ENCODE measurements around the gene MAST4. TPM values are rescaled to one million over a fixed set of nuclear protein-coding genes. Genes with fewer than 3 reads are reported as not detected.
"Not testable (repeated sequence)": the region's sequence is repeated elsewhere in the genome, so short reads cannot be mapped to it uniquely, and the experiment has no call there.

The MAST4 gene
- total and polyA plus RNA-seq, 2 of the 13 experiments (the other 11 are each of a cell fraction or from before 2014, with no cell fraction given), result 3.4 to 3.7 TPM

GRCh38 chr5:66747607-66748006, 151.4 kb downstream of the MAST4 start:
- ATAC-seq (no peak), DNase-seq (ENCODE audit: low spot score) (no peak), FAIRE-seq (no peak)
- H3K4me3 ChIP-seq (replicated peaks in 1 of 3; ENCODE audit: insufficient read depth in 1 of 3, low read depth in 2 of 3, low read length in 3 of 3), result no peak overlapping the region
- H3K4me1 ChIP-seq (ENCODE audit: insufficient read depth, low read length), result no peaks in the 10 kb centered on the region
- CTCF ChIA-PET (ENCODE audit: low intra/inter-chr PET ratio, low total read pairs), result no interaction called here
- TF ChIP-seq CCDC6 (CRISPR knock-in tag; IDR thresholded peaks at IDR 0.05), result no peak
- no peak for TF ChIP-seq ZNF230 (CRISPR knock-in tag; IDR thresholded peaks at IDR 0.05)
- TF ChIP-seq GLI4 (CRISPR knock-in tag; IDR thresholded peaks at IDR 0.05; ENCODE audit: borderline replicate concordance), result no peak
- TF ChIP-seq KMT2A (CRISPR knock-in tag; IDR thresholded peaks at IDR 0.05), result no peak
- no peak for TF ChIP-seq REL (CRISPR knock-in tag; conservative IDR thresholded peaks at IDR 0.05)
- no peak for TF ChIP-seq ZNF879 (CRISPR knock-in tag; IDR thresholded peaks at IDR 0.05)
- no peak for TF ChIP-seq ZC3H4 (CRISPR knock-in tag; IDR thresholded peaks at IDR 0.05; ENCODE audit: borderline replicate concordance)
- TF ChIP-seq GZF1 (CRISPR knock-in tag; IDR thresholded peaks at IDR 0.05), result no peak
- TF ChIP-seq ZNF205 (CRISPR knock-in tag; IDR thresholded peaks at IDR 0.05), result no peak
- TF ChIP-seq MED8 (CRISPR knock-in tag; IDR thresholded peaks at IDR 0.05; ENCODE audit: insufficient replicate concordance), result no peak
- TF ChIP-seq ZFP62 (CRISPR knock-in tag; IDR thresholded peaks at IDR 0.05), result no peak
- TF ChIP-seq MED1 (CRISPR knock-in tag; IDR thresholded peaks at IDR 0.05), result no peak
- no peak for TF ChIP-seq NFIB (CRISPR knock-in tag; IDR thresholded peaks at IDR 0.05; ENCODE audit: borderline replicate concordance)
- TF ChIP-seq ZNF326 (CRISPR knock-in tag; IDR thresholded peaks at IDR 0.05; ENCODE audit: borderline replicate concordance), result no peak
- no peak for TF ChIP-seq ZKSCAN1 (IDR thresholded peaks at IDR 0.05; ENCODE audit: low read length)
- no peak for TF ChIP-seq ZZZ3 (CRISPR knock-in tag; IDR thresholded peaks at IDR 0.05; ENCODE audit: borderline replicate concordance)
- no peak overlapping the region for H3K27ac ChIP-seq (ENCODE audit: extremely low read length, insufficient read depth, low read length)
- POLR2A ChIA-PET, result no interaction called here
- no peaks in the 10 kb centered on the region for H3K79me2 ChIP-seq (ENCODE audit: insufficient read depth, low read length)
- no peak overlapping the region for H3K4me2 ChIP-seq (ENCODE audit: low read depth, low read length)
- H2AFZ ChIP-seq (ENCODE audit: low read length), result no peak overlapping the region
- in situ Hi-C loops (cut with HindIII; ENCODE audit: extremely low pct_ligation_motif_present, low pct_unique_long_range_greater_than_20kb), result no loop called here
- intact Hi-C loops (cut with micrococcal nuclease; ENCODE audit: unreplicated experiment), result no loop called here
- H3K9ac ChIP-seq (ENCODE audit: insufficient read depth, low read depth, low read length), result no peak overlapping the region
- 10% methylated on average over 5 of the region's 5 CpGs for WGBS (ENCODE audit: low lambda C conversion rate)
- H4K20me1 ChIP-seq (ENCODE audit: insufficient read depth, low read length), result no peaks in the 10 kb centered on the region
- no peaks in the 10 kb centered on the region for H3K9me3 ChIP-seq (ENCODE audit: low read length)
- no peaks in the 10 kb centered on the region for H3K36me3 ChIP-seq (replicated peaks in 1 of 2; ENCODE audit: control insufficient read depth in 1 of 2, insufficient read depth in 2 of 2, low read length in 2 of 2)
- no peaks in the 10 kb centered on the region; a peak in 2 of 5 replicates for H3K27me3 ChIP-seq (ENCODE audit: control insufficient read depth in 1 of 2, insufficient read depth in 2 of 2, low read length in 2 of 2)
- BruUV-seq (replicated peaks), result no TSS peak

- POLR2A ChIA-PET; H3K9me3 ChIP-seq (ENCODE audit: low read length); H3K36me3 ChIP-seq (replicated peaks in 1 of 2; ENCODE audit: control insufficient read depth in 1 of 2, insufficient read depth in 2 of 2, low read length in 2 of 2); ATAC-seq; H4K20me1 ChIP-seq (ENCODE audit: insufficient read depth, low read length); H2AFZ ChIP-seq (ENCODE audit: low read length); H3K4me3 ChIP-seq (replicated peaks in 1 of 3; ENCODE audit: insufficient read depth in 1 of 3, low read depth in 2 of 3, low read length in 3 of 3); DNase-seq (ENCODE audit: low spot score); CTCF ChIA-PET (ENCODE audit: low intra/inter-chr PET ratio, low total read pairs); H3K79me2 ChIP-seq (ENCODE audit: insufficient read depth, low read length); H3K4me1 ChIP-seq (ENCODE audit: insufficient read depth, low read length); H3K9ac ChIP-seq (ENCODE audit: insufficient read depth, low read depth, low read length); FAIRE-seq; intact Hi-C loops (cut with micrococcal nuclease; ENCODE audit: unreplicated experiment); H3K27ac ChIP-seq (ENCODE audit: extremely low read length, insufficient read depth, low read length); H3K4me2 ChIP-seq (ENCODE audit: low read depth, low read length); BruUV-seq (replicated peaks); H3K27me3 ChIP-seq (ENCODE audit: control insufficient read depth in 1 of 2, insufficient read depth in 2 of 2, low read length in 2 of 2); in situ Hi-C loops (cut with HindIII; ENCODE audit: extremely low pct_ligation_motif_present, low pct_unique_long_range_greater_than_20kb): not testable (repeated sequence)
- no CpG with 5 or more reads among the region's 2 CpGs for WGBS (ENCODE audit: low lambda C conversion rate)
Observed at GRCh38 chr5:66752668-66753067, 156.5 kb downstream of the MAST4 start.

Data from HepG2 (cell line).